ENCODE data around the gene TCN2. TPM values are rescaled to one million over a fixed set of nuclear protein-coding genes. Genes with fewer than 3 reads are reported as not detected.

Gene TCN2
- total RNA-seq, 1 donor from 2014 or later = 33.9 TPM

GRCh38 chr22:30604723-30605122, 2.3 kb upstream of the TCN2 start:
- TF ChIP-seq CTCF (IDR thresholded peaks at IDR 0.05) (no peak), EZH2phosphoT487 (IDR thresholded peaks at IDR 0.05) (no peak), EZH2 (IDR thresholded peaks at IDR 0.05) (no peak)
- H3K36me3 Mint-ChIP-seq = no peaks in the 10 kb centered on the region
- Histone ChIP-seq H3F3A (ENCODE audit: low read depth) (peaks cover 23% of the 10 kb centered on the region), H3K4me2 (no peak overlapping the region), H3K36me3 (no peaks in the 10 kb centered on the region), H2AFZ (replicated peaks) (no peak overlapping the region), H3K27me3 (no peaks in the 10 kb centered on the region), H3K4me3 (no peak overlapping the region), H4K20me1 (ENCODE audit: low read depth) (no peaks in the 10 kb centered on the region), H3K9ac (no peak overlapping the region), H3K79me2 (ENCODE audit: low read depth) (peaks cover 22% of the 10 kb centered on the region), H3K27ac (no peak overlapping the region), H3K4me1 (peaks cover 30% of the 10 kb centered on the region), H3K9me3 (ENCODE audit: low read depth) (no peaks in the 10 kb centered on the region)
- peaks cover 12% of the 10 kb centered on the region for H3K27me3 Mint-ChIP-seq (ENCODE audit: insufficient read depth, low read depth)
- no peak overlapping the region for H3K4me3 Mint-ChIP-seq
- peak overlapping the region; percentile 53 for H3K27ac Mint-ChIP-seq
- DNase-seq (ENCODE audit: low spot score) = no peak
- H3K4me1 Mint-ChIP-seq = peaks cover 52% of the 10 kb centered on the region
- no peaks in the 10 kb centered on the region for H3K9me3 Mint-ChIP-seq

GRCh38 chr22:30605449-30606110, 1.4 kb upstream of the TCN2 start:
- H3K27me3 ChIP-seq = no peaks in the 10 kb centered on the region
- H3K4me1 ChIP-seq = peaks cover 30% of the 10 kb centered on the region
- no peaks in the 10 kb centered on the region for H4K20me1 ChIP-seq (ENCODE audit: low read depth)
- H3K79me2 ChIP-seq (ENCODE audit: low read depth) = peaks cover 24% of the 10 kb centered on the region
- Mint-ChIP-seq H3K4me3 (peak overlapping the region; percentile 42), H3K9me3 (no peaks in the 10 kb centered on the region), H3K27ac (peak overlapping the region; percentile 86), H3K27me3 (ENCODE audit: insufficient read depth, low read depth) (peaks cover 12% of the 10 kb centered on the region), H3K4me1 (peaks cover 56% of the 10 kb centered on the region), H3K36me3 (no peaks in the 10 kb centered on the region)
- no peaks in the 10 kb centered on the region for H3K36me3 ChIP-seq
- peaks cover 23% of the 10 kb centered on the region for H3F3A ChIP-seq (ENCODE audit: low read depth)
- H3K9ac ChIP-seq = no peak overlapping the region
- peak overlapping the region; percentile 37 for H3K4me3 ChIP-seq
- H3K4me2 ChIP-seq = peak overlapping the region; percentile 91
- DNase-seq (ENCODE audit: low spot score) = peak; percentile 47
- peak overlapping the region; percentile 20 for H2AFZ ChIP-seq (replicated peaks)
- TF ChIP-seq EZH2 (IDR thresholded peaks at IDR 0.05) (no peak), CTCF (IDR thresholded peaks at IDR 0.05) (peak; percentile 78), EZH2phosphoT487 (IDR thresholded peaks at IDR 0.05) (no peak)
- H3K9me3 ChIP-seq (ENCODE audit: low read depth) = no peaks in the 10 kb centered on the region
- H3K27ac ChIP-seq = peak overlapping the region; percentile 72

- H3K27ac ChIP-seq = peak overlapping the region; percentile 91
These were observed 441 bp downstream of the TCN2 start for GRCh38 chr22:30607300-30607930.

More at GRCh38 chr22:30607300-30607930, 441 bp downstream of the TCN2 start:
- H3K4me2 ChIP-seq = peak overlapping the region; percentile 91
- H2AFZ ChIP-seq (replicated peaks) = no peak overlapping the region
- H3K9me3 ChIP-seq (ENCODE audit: low read depth) = no peaks in the 10 kb centered on the region
- Mint-ChIP-seq H3K4me1 (peaks cover 53% of the 10 kb centered on the region), H3K27me3 (ENCODE audit: insufficient read depth, low read depth) (peaks cover 15% of the 10 kb centered on the region), H3K4me3 (peak overlapping the region; percentile 91), H3K9me3 (no peaks in the 10 kb centered on the region), H3K36me3 (peaks cover 6% of the 10 kb centered on the region), H3K27ac (peak overlapping the region; percentile 97)
- no peaks in the 10 kb centered on the region for H3K27me3 ChIP-seq
- H4K20me1 ChIP-seq (ENCODE audit: low read depth) = no peaks in the 10 kb centered on the region
- peaks cover 24% of the 10 kb centered on the region for H3K79me2 ChIP-seq (ENCODE audit: low read depth)
- no peaks in the 10 kb centered on the region for H3K36me3 ChIP-seq
- H3K4me1 ChIP-seq = peaks cover 30% of the 10 kb centered on the region
- H3K4me3 ChIP-seq = peak overlapping the region; percentile 58
- H3F3A ChIP-seq (ENCODE audit: low read depth) = peaks cover 23% of the 10 kb centered on the region
- TF ChIP-seq EZH2 (IDR thresholded peaks at IDR 0.05) (no peak), CTCF (IDR thresholded peaks at IDR 0.05) (no peak), EZH2phosphoT487 (IDR thresholded peaks at IDR 0.05) (no peak)
- DNase-seq (ENCODE audit: low spot score) = peak; percentile 28
- H3K9ac ChIP-seq = no peak overlapping the region

All from neural progenitor cell (in vitro differentiated cells).